Fibroblast of lung (primary cell): ENCODE data around the gene GJC2.

Experiments used
- EZH2 ChIP-seq: IDR thresholded peaks from 2 replicates; pipeline ENCODE4 v1.5.1; 2012; ENCODE audit warnings: low read length, control low read depth, mild to moderate bottlenecking; ENCODE audit errors: missing control alignments
- TF ChIP-seq, protein P1 (sequence below), 2 donors: IDR thresholded peaks in 1 of 2; conservative IDR thresholded peaks in 1 of 2; 1 replicate in 1 of 2; 2 replicates in 1 of 2; pipeline ENCODE4 v1.5.1; 2011 to 2012; ENCODE audit warnings: low read length in 2 of 2, control low read depth in 1 of 2, inconsistent platforms in 1 of 2, low read depth in 1 of 2, mild to moderate bottlenecking in 1 of 2

GRCh38 chr1:228142701-228143136 lies 7.0 kb upstream of the GJC2 start:
- TF ChIP-seq, protein P1, sequence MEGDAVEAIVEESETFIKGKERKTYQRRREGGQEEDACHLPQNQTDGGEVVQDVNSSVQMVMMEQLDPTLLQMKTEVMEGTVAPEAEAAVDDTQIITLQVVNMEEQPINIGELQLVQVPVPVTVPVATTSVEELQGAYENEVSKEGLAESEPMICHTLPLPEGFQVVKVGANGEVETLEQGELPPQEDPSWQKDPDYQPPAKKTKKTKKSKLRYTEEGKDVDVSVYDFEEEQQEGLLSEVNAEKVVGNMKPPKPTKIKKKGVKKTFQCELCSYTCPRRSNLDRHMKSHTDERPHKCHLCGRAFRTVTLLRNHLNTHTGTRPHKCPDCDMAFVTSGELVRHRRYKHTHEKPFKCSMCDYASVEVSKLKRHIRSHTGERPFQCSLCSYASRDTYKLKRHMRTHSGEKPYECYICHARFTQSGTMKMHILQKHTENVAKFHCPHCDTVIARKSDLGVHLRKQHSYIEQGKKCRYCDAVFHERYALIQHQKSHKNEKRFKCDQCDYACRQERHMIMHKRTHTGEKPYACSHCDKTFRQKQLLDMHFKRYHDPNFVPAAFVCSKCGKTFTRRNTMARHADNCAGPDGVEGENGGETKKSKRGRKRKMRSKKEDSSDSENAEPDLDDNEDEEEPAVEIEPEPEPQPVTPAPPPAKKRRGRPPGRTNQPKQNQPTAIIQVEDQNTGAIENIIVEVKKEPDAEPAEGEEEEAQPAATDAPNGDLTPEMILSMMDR (conservative IDR thresholded peaks at IDR 0.05 in 1 of 2, IDR thresholded peaks at IDR 0.05 in 1 of 2; ENCODE audit: low read depth in 1 of 2, low read length in 2 of 2), result no peak
- no peak for TF ChIP-seq EZH2
